Keratinocyte (primary cell): ENCODE data around the gene QRICH2.
"Not testable (repeated sequence)": the region's sequence is repeated elsewhere in the genome, so short reads cannot be mapped to it uniquely, and the experiment has no call there.

ENCODE experiments used
- CTCF ChIP-seq, 3 experiments: IDR thresholded peaks in 1 of 3; conservative IDR thresholded peaks in 1 of 3; optimal IDR thresholded peaks in 1 of 3; 2 replicates in 2 of 3; 3 replicates in 1 of 3; pipeline versions ENCODE3 to v1.5.1; 2011; ENCODE audit warnings: low read length in 3 of 3, mild to moderate bottlenecking in 3 of 3, moderate library complexity in 2 of 3, control low read depth in 1 of 3, inconsistent platforms in 1 of 3; ENCODE audit not compliant: insufficient read depth in 2 of 3; ENCODE audit errors: extremely low read depth in 1 of 3
- EZH2 ChIP-seq: IDR thresholded peaks from one replicate; pipeline ENCODE4 v1.6.1; 2012; ENCODE audit warnings: inconsistent platforms, mild to moderate bottlenecking, low read length, moderate library complexity

DNA sequence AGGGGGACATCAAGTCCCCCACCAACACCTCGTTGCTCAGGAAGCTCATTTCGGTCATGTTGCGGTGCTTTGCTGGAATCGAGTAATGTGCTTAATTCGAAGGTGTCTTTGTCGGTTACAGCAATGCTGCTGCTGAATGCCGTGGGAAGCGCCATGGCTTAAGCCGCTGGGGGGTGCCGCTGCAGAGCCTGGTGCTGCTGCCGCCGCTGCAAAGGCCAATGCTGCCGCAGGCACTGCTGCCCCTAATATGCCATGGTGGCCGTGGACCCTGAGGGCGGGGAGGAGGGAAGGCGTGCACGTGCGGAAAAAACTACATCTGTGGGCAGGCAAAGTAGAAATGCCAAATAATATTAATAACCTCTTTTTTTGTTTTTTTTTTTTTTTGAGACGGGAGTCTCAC is 81.3 kb downstream of the QRICH2 start:
- not testable (repeated sequence) for TF ChIP-seq CTCF (optimal IDR thresholded peaks at IDR 0.05 in 1 of 3, IDR thresholded peaks at IDR 0.05 in 1 of 3, conservative IDR thresholded peaks at IDR 0.05 in 1 of 3; ENCODE audit: extremely low read depth in 1 of 3, insufficient read depth in 2 of 3, low read length in 3 of 3); EZH2
